GM12891 (cell line): ENCODE measurements around the gene ZNF837.
"Not testable (repeated sequence)": the region's sequence is repeated elsewhere in the genome, so short reads cannot be mapped to it uniquely, and the experiment has no call there.

Experiments
- PAX5 ChIP-seq: IDR thresholded peaks from 2 replicates; pipeline ENCODE4 v1.6.1; 2011; ENCODE audit warnings: low read length, moderate library complexity, mild to moderate bottlenecking; ENCODE audit not compliant: insufficient read depth, severe bottlenecking
- POLR2A ChIP-seq: IDR thresholded peaks from 2 replicates; pipeline ENCODE4 v1.6.1; 2011; ENCODE audit warnings: low read depth, low read length, control low read depth
- POLR2AphosphoS5 ChIP-seq: IDR thresholded peaks from 2 replicates; pipeline ENCODE4 v1.6.1; 2011; ENCODE audit warnings: low read depth, low read length, control low read depth
- SPI1 ChIP-seq: IDR thresholded peaks from 2 replicates; pipeline ENCODE4 v1.6.1; 2011; ENCODE audit warnings: low read depth, low read length, control low read depth
- TAF1 ChIP-seq: IDR thresholded peaks from 2 replicates; pipeline ENCODE4 v1.6.1; 2011; ENCODE audit warnings: low read depth, low read length, control low read depth

GRCh38 chr19:58403920-58404478 lies 23.2 kb upstream of the ZNF837 start:
- not testable (repeated sequence) for TF ChIP-seq POLR2AphosphoS5, POLR2A, TAF1, SPI1, PAX5
